Measurements from ENCODE around the gene PCGF5. TPM values are rescaled to one million over a fixed set of nuclear protein-coding genes. Genes with fewer than 3 reads are reported as not detected.
A peak's percentile ranks its signal among the peaks of the same experiment; 100 is the strongest.

The PCGF5 gene
- total RNA-seq (2014; rRNA removed; shearing (Covaris generic)): 6.5 and 7.7 TPM in 2 replicates
- polyA plus RNA-seq (2016; fragmentation: Nextera tagmentation; extraction: Ambion mirVana): 8.7 and 9.0 TPM in 2 replicates
- long read RNA-seq, partial matches to known transcripts: 0 of 4 reads
- long read RNA-seq, other reads (novel, unspliced or antisense): 0 of 4 reads

- TF ChIP-seq, protein P1, sequence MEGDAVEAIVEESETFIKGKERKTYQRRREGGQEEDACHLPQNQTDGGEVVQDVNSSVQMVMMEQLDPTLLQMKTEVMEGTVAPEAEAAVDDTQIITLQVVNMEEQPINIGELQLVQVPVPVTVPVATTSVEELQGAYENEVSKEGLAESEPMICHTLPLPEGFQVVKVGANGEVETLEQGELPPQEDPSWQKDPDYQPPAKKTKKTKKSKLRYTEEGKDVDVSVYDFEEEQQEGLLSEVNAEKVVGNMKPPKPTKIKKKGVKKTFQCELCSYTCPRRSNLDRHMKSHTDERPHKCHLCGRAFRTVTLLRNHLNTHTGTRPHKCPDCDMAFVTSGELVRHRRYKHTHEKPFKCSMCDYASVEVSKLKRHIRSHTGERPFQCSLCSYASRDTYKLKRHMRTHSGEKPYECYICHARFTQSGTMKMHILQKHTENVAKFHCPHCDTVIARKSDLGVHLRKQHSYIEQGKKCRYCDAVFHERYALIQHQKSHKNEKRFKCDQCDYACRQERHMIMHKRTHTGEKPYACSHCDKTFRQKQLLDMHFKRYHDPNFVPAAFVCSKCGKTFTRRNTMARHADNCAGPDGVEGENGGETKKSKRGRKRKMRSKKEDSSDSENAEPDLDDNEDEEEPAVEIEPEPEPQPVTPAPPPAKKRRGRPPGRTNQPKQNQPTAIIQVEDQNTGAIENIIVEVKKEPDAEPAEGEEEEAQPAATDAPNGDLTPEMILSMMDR (conservative IDR thresholded peaks at IDR 0.05; ENCODE audit: low read depth in 2 of 2): peak in 1 of 2 experiments; percentile 15; a peak in 1 of 4 replicates
- TF ChIP-seq EZH2 (IDR thresholded peaks at IDR 0.05; ENCODE audit: low read depth, unreplicated experiment) (peak; percentile 46), ZNF331 (CRISPR knock-in tag; IDR thresholded peaks at IDR 0.05; ENCODE audit: low read depth) (no peak), POLR2AphosphoS5 (IDR thresholded peaks at IDR 0.05; ENCODE audit: low read depth) (peak; percentile 62), ZNF114 (CRISPR knock-in tag; IDR thresholded peaks at IDR 0.05) (no peak)
- H3K27ac ChIP-seq (ENCODE audit: low read depth): no peak within 1 kb of the TSS
These were observed at the start of gene PCGF5 for GRCh38 chr10:91220194-91220953. PCGF5 (plus strand) TSS chr10:91220663; CDS start chr10:91222872, 2,209 bp downstream.

DNA sequence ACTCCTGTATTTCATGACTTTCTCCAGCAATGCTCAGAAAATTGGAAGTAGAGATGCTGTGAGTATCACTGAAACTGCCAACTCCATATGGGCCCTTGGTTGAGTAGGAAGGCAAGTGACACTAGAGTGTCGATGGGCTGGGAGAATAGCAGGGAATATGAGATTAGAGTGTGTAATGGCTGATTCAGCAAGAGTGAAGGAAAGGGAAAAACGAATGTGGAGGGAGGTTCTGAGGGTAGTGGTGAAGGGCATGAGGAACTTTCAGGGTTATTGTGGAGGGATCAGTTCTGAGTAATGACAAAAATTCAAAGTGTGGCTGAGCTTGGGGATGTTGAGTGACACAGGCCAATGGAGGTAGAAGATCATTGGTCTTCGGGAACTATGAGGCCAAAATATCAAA, 49.0 kb upstream of the PCGF5 start:
- H3K27ac ChIP-seq (ENCODE audit: low read depth): no peak overlapping the region
- no peaks in the 10 kb centered on the region for H3K79me2 ChIP-seq (replicated peaks; ENCODE audit: insufficient read depth)
- Mint-ChIP-seq H3K36me3 (ENCODE audit: low read depth) (0 out of 3 replicates have a peak, but pooled peaks cover under 1% of the 10 kb centered on the region), H3K27ac (no peak overlapping the region), H3K9me3 (peaks cover 2% of the 10 kb centered on the region; the same call in 2 of the 3 replicates), H3K27me3 (ENCODE audit: insufficient read depth, low read depth, poor library complexity) (peaks cover 9% of the 10 kb centered on the region), H3K4me3 (no peak overlapping the region), H3K4me1 (no peaks in the 10 kb centered on the region)
- no peaks in the 10 kb centered on the region for H3F3A ChIP-seq (replicated peaks; ENCODE audit: low read depth)
- no peaks in the 10 kb centered on the region for H4K20me1 ChIP-seq (replicated peaks; ENCODE audit: insufficient read depth)
- no peaks in the 10 kb centered on the region for H3K4me1 ChIP-seq (ENCODE audit: insufficient read depth)
- no peak overlapping the region; the same call in 1 of the 2 replicates for H2AFZ ChIP-seq
- DNase-seq (ENCODE audit: low spot score) (no peak), ATAC-seq (no peak)
- no peaks in the 10 kb centered on the region for H3K36me3 ChIP-seq (ENCODE audit: insufficient read depth)
- H3K27me3 ChIP-seq (ENCODE audit: insufficient read depth): peaks cover 25% of the 10 kb centered on the region
- H3K9me2 ChIP-seq (ENCODE audit: insufficient read depth): no peaks in the 10 kb centered on the region
- H3K4me2 ChIP-seq: no peak overlapping the region
- H3K4me3 ChIP-seq: no peak overlapping the region
- TF ChIP-seq EZH2 (IDR thresholded peaks at IDR 0.05; ENCODE audit: low read depth, unreplicated experiment) (no peak), ZNF114 (CRISPR knock-in tag; IDR thresholded peaks at IDR 0.05) (no peak), ZNF462 (CRISPR knock-in tag; IDR thresholded peaks at IDR 0.05) (no peak), POLR2AphosphoS5 (IDR thresholded peaks at IDR 0.05; ENCODE audit: low read depth) (no peak), STAT1 (IDR thresholded peaks at IDR 0.05; ENCODE audit: unreplicated experiment) (no peak), NANOG (IDR thresholded peaks at IDR 0.05; ENCODE audit: borderline replicate concordance) (no peak), EZH2phosphoT487 (IDR thresholded peaks at IDR 0.05; ENCODE audit: unreplicated experiment) (no peak), JUNB (IDR thresholded peaks at IDR 0.05; ENCODE audit: unreplicated experiment) (no peak), ZNF331 (CRISPR knock-in tag; IDR thresholded peaks at IDR 0.05; ENCODE audit: low read depth) (no peak)

More at GRCh38 chr10:91220194-91220953, at the start of gene PCGF5:
- Histone ChIP-seq H3K27me3 (ENCODE audit: insufficient read depth) (peaks cover 61% of the 10 kb centered on the region), H3F3A (replicated peaks; ENCODE audit: low read depth) (no peaks in the 10 kb centered on the region), H3K36me3 (ENCODE audit: insufficient read depth) (no peaks in the 10 kb centered on the region), H3K4me1 (ENCODE audit: insufficient read depth) (peaks cover 13% of the 10 kb centered on the region), H3K79me2 (replicated peaks; ENCODE audit: insufficient read depth) (no peaks in the 10 kb centered on the region), H3K9me2 (ENCODE audit: insufficient read depth) (no peaks in the 10 kb centered on the region), H4K20me1 (replicated peaks; ENCODE audit: insufficient read depth) (no peaks in the 10 kb centered on the region), H3K4me3 (peak within 1 kb of the TSS; percentile 82), H3K4me2 (peak within 1 kb of the TSS; percentile 93), H2AFZ (peak within 1 kb of the TSS; percentile 99)
- Mint-ChIP-seq H3K9me3 (no peaks in the 10 kb centered on the region), H3K4me3 (peak within 1 kb of the TSS; percentile 79), H3K27me3 (ENCODE audit: insufficient read depth, low read depth, poor library complexity) (peaks cover 36% of the 10 kb centered on the region), H3K27ac (no peak within 1 kb of the TSS), H3K4me1 (peaks cover 7% of the 10 kb centered on the region; the same call in 2 of the 3 replicates), H3K36me3 (ENCODE audit: low read depth) (no peaks in the 10 kb centered on the region)
- DNase-seq (ENCODE audit: low spot score) (peak; percentile 90), ATAC-seq (peak; percentile 98)

Data from GM23338 (cell line).